ENCODE data around the gene NUTM1. TPM values are rescaled to one million over a fixed set of nuclear protein-coding genes. Genes with fewer than 3 reads are reported as not detected.
"Not testable (repeated sequence)": the region's sequence is repeated elsewhere in the genome, so short reads cannot be mapped to it uniquely, and the experiment has no call there.

NUTM1 gene
- total RNA-seq, 1 donor from 2014 or later = not detected

- DNase-seq (ENCODE audit: low spot score) = no peak
Observed at GRCh38 chr15:34365091-34365825, 22.1 kb downstream of the NUTM1 start.

DNA sequence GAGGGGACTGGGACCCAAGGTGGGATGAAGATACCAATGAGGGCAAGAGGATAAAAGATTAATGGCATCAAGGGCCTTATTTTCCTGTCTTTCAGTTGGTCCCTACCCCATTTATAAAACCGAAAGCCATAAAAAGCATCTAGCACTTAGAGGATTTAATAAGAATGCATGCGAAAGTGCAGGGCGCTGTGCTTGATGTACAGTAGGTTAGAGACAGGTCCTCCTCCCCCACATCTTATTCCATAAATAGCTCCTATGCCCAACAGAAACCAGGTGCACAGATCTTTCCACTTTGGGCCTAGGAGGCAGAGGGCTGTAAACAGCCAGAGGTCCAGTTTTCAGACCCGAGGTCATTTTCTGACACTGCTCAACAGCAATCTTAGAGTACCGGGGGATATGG lies 22.7 kb downstream of the NUTM1 start:
- no peak for DNase-seq (ENCODE audit: low spot score)

DNA sequence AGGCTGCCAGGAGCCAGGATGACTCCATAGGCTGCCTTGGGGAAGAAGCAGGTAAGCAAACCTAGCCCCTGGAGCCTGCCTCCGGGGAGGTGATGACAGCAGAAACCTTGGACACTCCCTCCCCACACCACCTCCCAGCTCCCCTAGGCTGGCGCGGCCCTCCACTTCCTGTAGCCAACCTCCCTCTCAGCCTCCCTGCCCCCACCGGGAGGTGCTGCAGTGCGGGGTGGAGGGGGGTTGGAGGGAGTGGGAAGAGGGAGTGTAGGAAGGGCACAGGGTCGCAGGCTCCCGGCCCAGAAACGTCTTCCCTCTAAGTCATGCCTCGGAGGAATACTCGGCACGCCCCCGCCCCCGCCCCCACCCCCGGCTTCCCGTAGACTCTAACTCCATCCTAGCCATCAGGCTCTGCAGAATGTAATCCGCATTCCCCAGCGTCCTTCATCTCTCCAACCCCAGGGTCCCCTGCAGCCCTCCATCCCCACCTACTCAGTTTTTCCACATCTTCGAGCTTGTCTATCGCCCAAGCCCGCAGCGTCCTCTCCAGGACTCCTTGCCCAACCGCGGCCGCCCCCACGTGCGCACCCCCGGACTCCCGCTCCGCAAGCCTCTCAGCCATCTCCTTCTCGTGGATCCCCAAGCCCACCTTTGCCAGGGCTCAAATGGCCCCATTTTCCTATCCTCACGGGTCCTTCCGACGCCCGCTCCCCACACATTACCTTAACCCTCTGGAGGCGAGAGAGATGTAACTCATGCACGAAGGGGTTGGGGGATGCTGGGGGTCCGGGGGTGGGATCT lies 23.4 kb downstream of the NUTM1 start:
- peak; percentile 62 for DNase-seq (ENCODE audit: low spot score)

DNA sequence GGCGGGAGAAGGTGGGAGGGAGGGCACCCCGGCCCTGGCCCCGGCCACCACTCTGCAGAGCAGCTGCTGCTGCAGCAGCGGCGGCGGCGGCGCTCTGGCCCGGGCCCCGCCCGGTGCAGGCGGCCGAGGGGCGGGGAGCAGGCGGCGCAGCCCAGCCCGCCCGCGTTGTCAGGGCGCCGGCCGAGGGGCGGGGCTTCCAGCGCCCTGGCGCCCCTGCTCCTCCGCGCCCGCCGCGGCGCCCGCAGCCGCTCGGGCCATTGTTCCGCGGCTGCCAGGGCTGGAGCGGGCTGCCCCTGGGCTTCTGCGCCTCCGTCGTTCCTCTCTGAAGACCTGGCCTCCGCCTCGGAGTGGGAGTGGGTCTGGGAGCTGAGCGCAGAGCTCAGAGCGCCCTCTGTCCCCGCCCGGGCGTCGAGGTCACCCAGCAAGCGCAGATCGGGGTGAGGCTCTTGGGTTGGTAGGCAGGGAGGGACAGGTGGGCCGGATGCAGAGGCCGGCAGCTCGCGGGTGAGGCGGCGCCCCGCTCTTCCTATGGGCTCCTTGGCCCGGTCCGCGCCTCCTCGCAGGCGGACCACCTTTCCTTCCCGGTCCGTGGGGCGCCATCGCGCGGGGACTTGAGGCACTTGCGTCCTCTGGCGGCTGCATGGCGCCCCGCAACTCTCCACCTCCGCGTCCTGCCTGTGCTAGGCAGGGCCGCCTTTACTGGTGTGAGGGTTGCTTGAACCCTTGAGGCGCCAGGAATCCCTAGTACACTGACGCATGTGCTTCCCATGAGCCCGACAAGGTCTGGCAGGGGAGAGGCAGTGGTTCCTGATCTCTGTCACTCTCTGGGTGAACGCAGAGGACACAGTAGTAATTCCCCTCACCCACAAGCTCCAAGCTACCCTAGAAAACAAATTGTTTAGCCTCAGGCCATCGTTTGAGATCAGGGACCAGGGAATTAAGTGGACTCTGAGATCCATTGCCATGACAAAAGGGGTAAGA lies 24.3 kb downstream of the NUTM1 start, which contains the start of gene LPCAT4:
Gene LPCAT4 (minus strand): TSS at position 96 of the 981 bp plus-strand sequence. CDS start 96 bp downstream, outside the sequence.
- DNase-seq (ENCODE audit: low spot score) = peak; percentile 89

GRCh38 chr15:34370129-34370528 lies 27.0 kb downstream of the NUTM1 start:
- no peak for DNase-seq (ENCODE audit: low spot score)

GRCh38 chr15:34370643-34371042 lies 27.5 kb downstream of the NUTM1 start:
- DNase-seq (ENCODE audit: low spot score) = no peak

GRCh38 chr15:34373951-34374350 lies 30.8 kb downstream of the NUTM1 start:
- DNase-seq (ENCODE audit: low spot score) = no peak

- no peak for DNase-seq (ENCODE audit: low spot score)
Observed at GRCh38 chr15:34374816-34375215, 31.7 kb downstream of the NUTM1 start.

DNA sequence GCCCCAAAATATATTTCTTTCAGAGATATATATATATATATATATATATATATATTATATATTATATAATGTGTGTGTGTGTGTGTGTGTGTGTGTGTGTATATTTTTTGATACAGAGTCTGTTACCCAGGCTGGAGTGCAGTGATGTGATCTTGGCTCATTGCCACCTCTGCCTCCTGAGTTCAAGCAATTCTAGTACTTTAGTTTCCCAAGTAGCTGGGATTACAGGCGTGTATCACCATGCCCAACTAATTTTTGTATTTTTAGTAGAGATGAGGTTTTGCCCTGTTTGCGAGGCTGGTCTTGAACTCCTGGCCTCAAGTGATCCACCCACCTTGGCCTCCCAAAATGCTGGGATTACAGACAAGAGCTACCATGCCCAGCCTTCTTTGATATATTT lies 32.4 kb downstream of the NUTM1 start:
- not testable (repeated sequence) for DNase-seq (ENCODE audit: low spot score)

GRCh38 chr15:34376856-34377255 lies 33.7 kb downstream of the NUTM1 start:
- DNase-seq (ENCODE audit: low spot score) = no peak

- not testable (repeated sequence) for DNase-seq (ENCODE audit: low spot score)
Observed at GRCh38 chr15:34380491-34380890, 37.4 kb downstream of the NUTM1 start.

DNA sequence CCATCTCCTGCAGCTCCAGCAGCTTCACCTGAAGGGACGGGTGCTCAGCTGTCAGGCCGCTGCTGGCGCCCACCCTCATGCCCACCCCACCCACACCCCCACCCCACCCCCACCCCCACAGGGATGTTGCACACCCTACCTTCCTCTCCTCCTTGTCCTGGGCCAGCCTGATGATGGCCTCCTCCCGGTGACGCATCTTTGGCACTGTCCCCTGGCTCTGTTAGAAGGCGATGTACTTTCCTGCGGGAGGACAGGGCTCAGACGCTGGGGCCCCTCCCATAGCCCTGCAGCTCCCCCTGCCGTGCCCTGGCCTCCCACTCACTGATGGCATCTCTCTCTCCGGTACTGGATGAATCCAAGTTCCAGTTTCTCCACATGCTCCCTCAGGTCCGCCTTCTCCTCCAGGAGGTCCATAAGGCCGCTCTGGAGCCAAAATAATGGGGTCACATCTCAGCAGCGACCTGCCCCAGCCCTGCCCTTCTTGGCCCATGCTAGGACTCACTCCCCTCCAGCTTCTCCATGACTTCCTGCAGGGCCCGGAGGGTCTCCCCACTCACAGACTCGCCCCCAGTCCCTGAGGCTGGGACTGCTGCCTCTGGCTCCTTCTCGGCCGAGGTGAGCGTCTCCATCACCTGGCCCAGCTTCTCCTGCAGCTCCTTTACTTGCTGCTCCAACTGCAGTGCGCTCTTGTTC lies 38.9 kb downstream of the NUTM1 start:
- not testable (repeated sequence) for DNase-seq (ENCODE audit: low spot score)

DNA sequence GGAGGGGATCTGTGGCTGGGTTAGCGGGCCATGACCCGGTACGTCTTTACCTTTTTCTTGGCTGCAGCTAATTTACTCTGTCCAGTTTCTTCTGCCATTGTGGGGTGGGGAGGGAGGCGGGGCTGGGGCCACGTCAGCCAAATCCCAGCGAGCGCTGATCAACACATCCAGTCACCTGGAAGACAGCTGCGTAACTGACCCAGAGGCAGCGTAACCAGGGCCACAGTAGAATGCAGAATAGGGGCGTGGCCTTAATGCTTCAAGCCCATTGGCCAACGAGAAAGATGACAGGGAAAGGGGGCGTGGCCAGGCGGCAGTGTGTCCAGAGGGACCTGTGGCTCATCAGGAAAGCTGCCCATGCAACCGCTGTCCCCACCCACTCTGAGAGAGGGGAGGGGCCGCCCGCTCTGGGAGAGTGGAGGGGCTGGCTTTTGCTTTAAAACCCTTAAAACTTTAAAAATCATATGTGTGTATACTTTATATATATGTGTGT lies 46.5 kb downstream of the NUTM1 start:
- not testable (repeated sequence) for DNase-seq (ENCODE audit: low spot score)

DNA sequence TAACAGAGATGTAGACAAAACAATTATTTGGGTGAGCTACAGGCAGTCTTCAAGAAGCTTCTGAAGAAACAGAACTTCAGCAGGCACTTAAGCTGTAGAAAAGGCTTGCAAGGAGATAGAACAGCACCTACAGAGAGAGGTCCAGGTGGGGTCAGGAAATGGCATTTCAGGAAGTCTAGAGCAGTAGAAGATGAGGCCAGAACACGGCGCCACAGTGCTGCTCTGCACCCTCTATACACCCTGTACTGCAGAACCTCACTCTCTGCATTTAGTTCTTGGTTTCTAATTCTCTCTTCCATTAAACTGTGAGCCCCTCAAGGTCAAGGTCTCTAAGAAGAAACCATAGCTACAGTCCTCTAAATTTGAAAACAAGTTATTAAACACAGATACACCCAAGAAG lies 49.9 kb downstream of the NUTM1 start:
- DNase-seq (ENCODE audit: low spot score) = not testable (repeated sequence)

GRCh38 chr15:34397637-34398259 lies 54.6 kb downstream of the NUTM1 start:
- not testable (repeated sequence) for DNase-seq (ENCODE audit: low spot score)

DNA sequence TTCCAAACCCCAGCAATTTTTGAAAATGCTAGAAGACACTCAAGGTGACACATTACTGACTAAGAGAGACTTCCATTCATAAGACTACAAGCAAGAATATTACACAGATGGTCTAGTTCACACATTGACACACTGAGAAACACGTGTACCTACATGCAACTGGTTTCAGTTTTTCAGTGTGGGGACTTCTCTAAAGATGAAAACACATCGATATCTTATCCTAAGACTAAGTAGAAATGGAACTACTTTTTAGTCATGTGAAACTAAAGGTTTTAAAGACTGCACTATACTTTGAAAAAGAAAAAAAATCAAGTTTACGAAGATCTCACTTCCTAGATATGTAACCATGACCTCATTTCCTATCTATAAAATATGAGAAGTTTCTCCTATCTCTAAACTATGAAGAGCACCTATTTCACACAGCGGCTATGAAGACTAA lies 60.1 kb downstream of the NUTM1 start:
- DNase-seq (ENCODE audit: low spot score) = not testable (repeated sequence)

DNA sequence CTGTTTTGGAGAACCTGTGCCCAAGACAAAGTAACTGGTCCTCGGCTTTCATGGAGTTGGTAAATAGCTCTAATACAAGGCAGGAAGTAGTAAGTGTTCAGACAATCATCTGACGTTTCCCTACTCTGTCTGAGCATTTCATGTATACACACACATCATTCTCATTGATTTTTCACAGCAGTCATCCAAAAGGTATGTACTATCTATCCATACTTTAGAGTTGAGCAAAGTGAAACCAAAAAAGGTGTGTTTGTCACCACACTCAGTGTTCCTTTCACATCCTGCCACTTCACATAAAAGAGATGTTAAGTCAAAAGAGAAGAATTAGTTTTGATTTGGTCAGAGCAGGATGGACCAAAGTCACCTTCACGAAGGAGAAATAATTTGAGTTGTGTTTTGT lies 60.8 kb downstream of the NUTM1 start:
- DNase-seq (ENCODE audit: low spot score) = not testable (repeated sequence)
